BE2C (cell line): ENCODE data around the gene PPP2R5C.

Experiments used
- DNase-seq: peaks from one replicate; pipeline ENCODE4 v3.0.0-alpha.2; 2020
- H3K27me3 ChIP-seq: fragments of 250-450 bp; sonication (Bioruptor Pico); 2 replicates; pipeline ENCODE4 v1.5.1; 2020; ENCODE audit warnings: mild to moderate bottlenecking
- H3K36me3 ChIP-seq: fragments of 250-450 bp; sonication (Bioruptor Pico); 2 replicates; pipeline ENCODE4 v1.5.1; 2020; ENCODE audit warnings: mild to moderate bottlenecking
- H3K4me1 ChIP-seq: fragments of 250-450 bp; sonication (Bioruptor Pico); 2 replicates; pipeline ENCODE4 v1.5.1; 2020
- H3K4me3 ChIP-seq: 2 replicates; pipeline ENCODE4 v1.5.1; 2011; ENCODE audit warnings: low read depth, low read length
- H3K9me3 ChIP-seq: fragments of 250-450 bp; sonication (Bioruptor Pico); 2 replicates; pipeline ENCODE4 v1.5.1; 2020
- CTCF ChIP-seq: IDR thresholded peaks from 2 replicates; pipeline ENCODE4 v1.5.1; 2012; ENCODE audit warnings: mild to moderate bottlenecking, low read depth, low read length

Gene PPP2R5C

DNA sequence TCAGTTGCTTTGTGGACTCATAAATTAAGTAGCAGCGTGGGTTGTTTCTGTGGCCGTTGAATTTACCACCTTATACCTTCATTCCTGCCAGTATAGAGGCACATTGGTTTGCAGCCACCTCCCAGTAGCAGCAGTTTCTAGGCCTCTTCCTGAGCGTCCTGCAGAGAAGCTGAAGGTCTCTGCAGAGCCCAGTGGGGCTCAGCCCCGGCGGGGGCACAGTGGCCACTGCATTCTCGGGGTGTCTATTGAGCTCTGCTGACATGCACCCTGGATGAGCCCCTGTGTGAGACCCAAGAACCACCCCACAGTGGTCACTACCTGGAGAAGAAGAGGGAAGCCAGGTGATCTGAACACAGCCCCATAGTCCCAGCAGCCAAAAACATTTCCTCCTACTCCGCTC lies 145.1 kb downstream of the PPP2R5C start:
- Histone ChIP-seq H3K4me3 (no peak overlapping the region), H3K9me3 (no peaks in the 10 kb centered on the region), H3K36me3 (peaks cover 80% of the 10 kb centered on the region), H3K4me1 (no peaks in the 10 kb centered on the region), H3K27me3 (no peaks in the 10 kb centered on the region)
- TF ChIP-seq CTCF, result no peak
- DNase-seq, result no peak

- no peak for DNase-seq
- Histone ChIP-seq H3K4me1 (no peaks in the 10 kb centered on the region), H3K9me3 (no peaks in the 10 kb centered on the region), H3K27me3 (no peaks in the 10 kb centered on the region), H3K36me3 (peaks cover 70% of the 10 kb centered on the region), H3K4me3 (no peak overlapping the region)
- no peak for TF ChIP-seq CTCF
Measured at GRCh38 chr14:101907619-101908018, 146.1 kb downstream of the PPP2R5C start.

- Histone ChIP-seq H3K4me1 (no peaks in the 10 kb centered on the region), H3K9me3 (no peaks in the 10 kb centered on the region), H3K36me3 (peaks cover 69% of the 10 kb centered on the region), H3K4me3 (no peak overlapping the region), H3K27me3 (no peaks in the 10 kb centered on the region)
- DNase-seq, result no peak
- no peak for TF ChIP-seq CTCF
Measured at GRCh38 chr14:101908795-101909194, 147.3 kb downstream of the PPP2R5C start.

GRCh38 chr14:101909371-101910096 lies 148.0 kb downstream of the PPP2R5C start:
- TF ChIP-seq CTCF, result no peak
- Histone ChIP-seq H3K9me3 (no peaks in the 10 kb centered on the region), H3K4me1 (no peaks in the 10 kb centered on the region), H3K27me3 (no peaks in the 10 kb centered on the region), H3K4me3 (no peak overlapping the region), H3K36me3 (peaks cover 68% of the 10 kb centered on the region)
- DNase-seq, result no peak

DNA sequence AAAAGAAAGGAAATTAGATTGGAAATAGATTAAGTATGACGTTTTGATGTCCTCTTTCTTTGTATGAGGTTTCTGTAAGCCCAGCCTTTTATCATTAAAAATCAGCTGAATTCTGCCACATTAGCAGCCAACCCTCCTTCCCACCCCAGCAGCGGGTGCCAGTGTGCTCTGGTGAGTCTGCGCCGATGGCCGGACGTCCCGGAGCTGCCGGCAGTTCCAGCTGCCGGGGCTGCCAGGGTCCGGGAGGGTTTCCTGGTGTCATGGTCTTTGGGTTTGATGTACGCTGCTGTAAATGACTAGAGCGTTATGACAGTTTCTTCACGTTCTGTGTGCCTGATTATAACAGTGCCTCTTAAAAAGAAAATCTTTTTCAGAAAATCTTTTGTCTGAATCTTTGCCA lies 151.3 kb downstream of the PPP2R5C start:
- DNase-seq, result no peak
- no peak for TF ChIP-seq CTCF
- H3K4me1 ChIP-seq, result no peaks in the 10 kb centered on the region
- no peaks in the 10 kb centered on the region for H3K9me3 ChIP-seq
- no peak overlapping the region for H3K4me3 ChIP-seq
- H3K27me3 ChIP-seq, result no peaks in the 10 kb centered on the region
- peaks cover 50% of the 10 kb centered on the region for H3K36me3 ChIP-seq

DNA sequence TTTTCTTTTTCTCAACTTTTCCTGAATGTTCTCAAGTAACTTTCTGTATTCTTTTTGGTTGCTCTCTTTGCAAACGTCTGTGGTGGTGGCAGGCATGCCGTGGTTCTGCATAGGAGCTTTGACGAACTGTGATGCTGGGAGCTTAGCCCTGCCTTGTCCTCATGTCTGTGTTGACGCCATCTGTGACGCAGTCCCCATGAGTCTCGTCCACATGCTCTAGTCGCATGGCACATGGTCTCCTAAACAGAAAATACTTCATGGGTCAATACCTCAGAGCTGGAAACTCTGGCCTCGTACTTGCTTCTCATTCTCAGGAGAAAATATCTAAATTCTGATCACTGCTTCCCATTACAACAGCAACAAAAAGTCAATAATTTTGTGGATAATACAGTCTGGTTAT lies 152.6 kb downstream of the PPP2R5C start:
- Histone ChIP-seq H3K4me1 (no peaks in the 10 kb centered on the region), H3K9me3 (no peaks in the 10 kb centered on the region), H3K4me3 (no peak overlapping the region), H3K27me3 (no peaks in the 10 kb centered on the region), H3K36me3 (peaks cover 42% of the 10 kb centered on the region)
- DNase-seq, result no peak
- no peak for TF ChIP-seq CTCF
